Measurements from ENCODE around the gene LEPROT.
"Not testable (repeated sequence)": the region's sequence is repeated elsewhere in the genome, so short reads cannot be mapped to it uniquely, and the experiment has no call there.

The LEPROT gene

DNA sequence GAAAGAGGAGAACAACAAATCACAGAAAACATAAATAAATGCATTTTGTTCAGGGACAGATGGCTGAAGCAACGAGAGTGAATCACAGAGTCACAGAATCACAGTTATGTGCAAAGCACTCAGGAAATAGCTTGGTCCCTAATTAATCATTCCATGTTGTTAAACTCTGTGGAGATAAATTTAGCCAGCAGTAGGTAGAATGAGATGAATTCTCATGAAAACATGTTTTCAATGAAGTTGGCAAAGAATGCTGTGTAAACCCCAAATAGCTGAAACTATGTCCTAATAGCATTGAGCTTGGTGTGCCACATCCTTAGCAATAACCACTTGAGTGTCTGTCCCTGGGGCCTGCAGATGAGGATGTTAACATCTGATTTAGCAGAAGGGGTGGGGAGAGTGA, 20.4 kb downstream of the LEPROT start:
- no peak for DNase-seq

GRCh38 chr1:65441464-65441863, 21.0 kb downstream of the LEPROT start:
- DNase-seq: no peak

- no peak for DNase-seq
These were observed 22.0 kb downstream of the LEPROT start for GRCh38 chr1:65442442-65442841.

DNA sequence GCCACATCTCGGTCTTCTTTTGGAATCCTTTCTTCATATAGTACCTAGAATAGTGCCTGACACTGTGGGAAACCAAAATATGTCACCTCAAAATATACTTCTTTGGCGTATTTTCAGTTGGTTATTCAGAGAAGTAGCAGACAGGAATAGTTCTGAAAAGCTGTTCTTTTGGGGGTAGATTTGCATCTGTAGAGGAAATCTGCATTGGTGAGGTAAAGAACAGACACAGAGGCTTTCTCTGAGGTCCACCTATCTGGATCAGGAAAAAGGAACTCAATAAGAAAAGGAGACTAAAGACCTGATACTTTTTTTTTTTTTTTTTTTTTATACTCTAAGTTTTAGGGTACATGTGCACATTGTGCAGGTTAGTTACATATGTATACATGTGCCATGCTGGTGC, 23.2 kb downstream of the LEPROT start:
- DNase-seq: no peak

DNA sequence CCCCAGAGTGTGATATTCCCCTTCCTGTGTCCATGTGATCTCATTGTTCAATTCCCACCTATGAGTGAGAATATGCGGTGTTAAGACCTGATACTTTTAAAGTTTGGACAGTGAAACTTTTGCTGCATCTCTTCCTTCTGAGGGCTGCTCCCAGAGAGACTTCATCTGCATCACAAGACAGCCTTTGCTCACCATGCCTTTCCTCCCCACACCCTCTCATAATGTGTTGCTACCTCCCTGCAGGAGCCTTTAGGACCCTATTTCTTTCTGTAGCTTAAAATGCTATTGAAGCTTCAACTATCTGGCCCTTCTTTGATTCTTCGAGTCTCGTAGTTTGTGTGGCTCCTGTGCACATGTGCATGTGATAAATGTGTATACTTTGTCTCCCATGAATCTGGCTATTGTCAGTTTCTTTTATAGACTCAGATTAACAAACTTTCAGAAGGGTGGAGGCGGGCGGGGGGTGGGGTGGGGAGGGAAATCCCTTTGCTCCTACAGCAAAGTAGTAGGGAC, 23.7 kb downstream of the LEPROT start:
- DNase-seq: no peak

GRCh38 chr1:65445837-65446236, 25.4 kb downstream of the LEPROT start:
- no peak for DNase-seq

GRCh38 chr1:65449214-65449823, 28.9 kb downstream of the LEPROT start:
- no peak for DNase-seq

GRCh38 chr1:65455678-65456077, 35.2 kb downstream of the LEPROT start:
- not testable (repeated sequence) for DNase-seq

DNA sequence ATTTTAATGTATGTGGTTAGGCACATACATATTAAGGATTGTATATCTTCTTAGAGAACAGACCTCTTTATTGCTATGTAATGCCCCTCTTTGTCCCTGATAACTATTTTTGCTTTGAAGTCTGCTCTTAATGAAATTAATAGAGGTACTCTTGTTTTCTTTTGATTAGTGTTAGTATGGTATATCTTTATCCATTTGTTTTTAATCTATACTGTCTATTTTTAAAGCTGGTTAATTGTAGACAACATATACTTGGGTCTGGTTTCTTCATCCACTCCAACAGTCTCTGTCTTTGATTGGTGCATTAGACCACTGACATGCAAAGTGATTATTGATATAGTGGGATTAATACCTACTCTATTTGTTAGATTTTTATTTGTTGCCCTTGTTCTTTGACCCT, 36.0 kb downstream of the LEPROT start:
- DNase-seq: no peak

DNA sequence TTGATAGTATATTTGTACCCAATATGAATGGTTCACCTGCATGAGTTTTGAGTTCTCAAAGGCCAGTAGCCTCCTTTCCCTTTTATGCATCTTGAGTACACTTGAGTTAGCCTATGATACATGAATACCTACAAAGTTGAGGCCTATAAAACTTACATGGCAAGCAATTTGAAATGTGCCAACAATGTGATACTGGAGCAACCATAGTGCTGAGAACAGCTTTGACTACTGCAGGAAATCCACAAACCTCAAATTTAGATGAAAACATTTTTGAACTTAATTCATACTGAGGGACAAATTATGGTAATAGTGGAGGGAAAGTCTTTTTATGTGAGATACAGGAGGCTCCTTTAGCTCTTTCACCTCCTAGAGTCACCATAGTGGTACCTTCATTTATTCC, 37.4 kb downstream of the LEPROT start:
- DNase-seq: no peak

- no peak for DNase-seq
These were observed 38.4 kb downstream of the LEPROT start for GRCh38 chr1:65458730-65459396.

- peak in 1 of 2 donors; percentile 29 for DNase-seq
These were observed 38.9 kb downstream of the LEPROT start for GRCh38 chr1:65459397-65459768.

- not testable (repeated sequence) for DNase-seq
These were observed 45.4 kb downstream of the LEPROT start for GRCh38 chr1:65465837-65466236.

DNA sequence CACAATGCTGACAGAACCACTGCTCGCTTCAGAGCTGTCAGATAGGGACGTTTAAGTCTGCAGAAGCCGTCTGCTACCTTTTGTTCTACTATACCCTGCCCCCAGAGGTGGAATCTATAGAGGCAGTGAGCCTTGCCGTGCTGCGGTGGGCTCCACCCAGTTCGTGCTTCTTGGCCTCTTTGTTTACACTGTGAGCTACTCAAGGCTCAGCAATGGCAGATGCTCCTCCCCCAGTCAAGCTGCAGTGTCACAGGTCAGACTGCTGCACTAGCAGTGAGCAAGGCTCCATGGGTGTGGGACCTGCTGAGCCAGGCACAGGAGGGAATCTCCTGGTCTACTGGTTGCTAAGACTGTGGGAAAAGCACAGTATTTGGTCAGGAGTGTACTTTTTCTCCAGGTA, 47.1 kb downstream of the LEPROT start:
- DNase-seq: no peak

GRCh38 chr1:65469126-65469888, 48.8 kb downstream of the LEPROT start:
- DNase-seq: no peak

GRCh38 chr1:65469889-65470340, 49.4 kb downstream of the LEPROT start:
- no peak for DNase-seq

GRCh38 chr1:65470766-65471165, 50.3 kb downstream of the LEPROT start:
- no peak for DNase-seq

GRCh38 chr1:65471213-65471833, 50.9 kb downstream of the LEPROT start:
- no peak for DNase-seq

DNA sequence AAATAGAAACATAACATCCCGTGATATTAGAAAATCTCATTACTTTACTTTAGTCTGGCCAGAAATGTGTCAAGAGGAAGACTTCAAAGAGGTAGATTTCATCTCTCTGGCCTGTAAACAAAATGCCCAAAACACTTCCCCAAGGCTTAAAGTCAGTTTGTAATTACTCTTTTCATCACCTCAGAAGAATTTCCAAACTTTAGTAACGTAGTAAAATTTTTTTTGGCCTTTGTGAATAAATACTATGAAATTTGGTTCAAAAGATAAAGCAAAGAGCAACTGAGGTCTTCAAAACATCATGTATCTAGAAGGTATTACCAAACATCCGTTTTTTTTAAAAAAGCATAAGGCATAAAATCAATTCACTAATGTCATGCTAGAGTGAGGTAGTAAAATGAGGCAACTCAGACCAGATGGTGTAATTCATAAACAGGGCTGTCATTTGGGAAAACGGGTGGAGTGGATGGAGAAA, 51.4 kb downstream of the LEPROT start:
- no peak for DNase-seq

- DNase-seq: no peak
These were observed 55.9 kb downstream of the LEPROT start for GRCh38 chr1:65476327-65476726.

DNA sequence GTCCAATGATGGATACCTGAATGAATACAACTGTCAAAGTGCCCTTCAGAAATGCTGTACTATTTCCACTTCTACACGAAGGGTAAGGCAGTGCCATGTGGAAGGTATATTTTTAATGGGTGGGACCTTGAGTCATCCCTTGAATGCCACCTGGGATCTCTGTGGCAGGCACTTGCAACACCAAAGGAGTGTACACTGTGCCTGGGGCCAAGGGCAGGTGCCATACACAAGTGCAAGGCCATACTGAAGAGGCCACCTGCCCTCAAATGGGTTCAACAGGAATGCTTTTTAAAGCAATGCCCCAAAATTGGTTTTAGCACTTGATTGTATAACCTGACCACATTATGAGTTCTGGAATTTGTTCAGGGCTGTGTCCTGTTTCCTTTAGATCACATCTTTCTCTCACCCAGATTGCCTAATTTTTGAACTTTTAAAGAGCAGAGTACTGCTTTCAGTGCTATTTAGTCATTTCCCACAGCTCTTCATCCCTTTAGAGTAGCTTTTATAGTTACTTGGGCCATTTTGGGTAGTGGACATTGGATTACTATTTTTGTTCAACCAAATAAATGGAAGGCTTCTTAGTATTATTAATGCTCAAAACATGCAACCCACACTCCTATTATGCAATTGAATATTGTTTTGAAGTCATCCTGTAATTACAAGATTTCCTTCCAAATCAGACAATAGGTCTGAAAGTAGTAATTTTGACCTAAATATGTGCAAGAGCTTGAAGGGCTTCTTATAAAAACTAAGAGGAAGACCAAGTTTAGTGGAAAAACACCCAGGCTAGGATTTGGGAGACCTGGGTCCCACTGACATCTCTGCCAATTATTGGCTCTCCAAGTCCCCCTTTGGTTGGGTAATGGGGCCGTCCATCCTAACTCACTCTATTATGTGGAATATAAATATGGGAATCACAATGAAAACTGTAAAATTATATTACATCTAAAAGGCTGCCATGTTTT, 57.2 kb downstream of the LEPROT start:
- DNase-seq: no peak
